ENCODE data around the gene ITGA4. TPM values are rescaled to one million over a fixed set of nuclear protein-coding genes. Genes with fewer than 3 reads are reported as not detected.
A peak's percentile ranks its signal among the peaks of the same experiment; 100 is the strongest.

The ITGA4 gene
- total and polyA plus RNA-seq, 2 donors (not counting 1 experiment from before 2014, with no cell fraction given) = 44.6 to 57.5 TPM

GRCh38 chr2:181517685-181518301 lies 60.6 kb downstream of the ITGA4 start:
- Histone ChIP-seq H3K27ac (ENCODE audit: insufficient read depth, low read length) (no peak overlapping the region), H3K79me2 (ENCODE audit: control insufficient read depth, insufficient read depth, low read length) (no peaks in the 10 kb centered on the region), H2AFZ (ENCODE audit: low read length) (no peak overlapping the region), H3K4me2 (ENCODE audit: extremely low read depth, insufficient read depth, low read length) (no peak overlapping the region), H3K27me3 (ENCODE audit: control insufficient read depth, insufficient read depth, low read length) (no peaks in the 10 kb centered on the region), H3K4me1 (ENCODE audit: control insufficient read depth, extremely low read depth, insufficient read depth, low read length) (no peaks in the 10 kb centered on the region), H3K9ac (ENCODE audit: insufficient read depth, low read length) (no peak overlapping the region), H3K4me3 (replicated peaks in 1 of 4; ENCODE audit: control extremely low read depth in 1 of 4, insufficient read depth in 1 of 4, low read depth in 3 of 4, low read length in 4 of 4) (no peak overlapping the region), H4K20me1 (ENCODE audit: control insufficient read depth, extremely low read depth, insufficient read depth, low read length) (no peaks in the 10 kb centered on the region), H3K9me3 (ENCODE audit: control insufficient read depth, insufficient read depth, low read depth, low read length) (no peaks in the 10 kb centered on the region), H3K36me3 (ENCODE audit: control insufficient read depth, insufficient read depth, low read length) (peaks cover 2% of the 10 kb centered on the region)
- no peak for TF ChIP-seq EZH2 (IDR thresholded peaks at IDR 0.05; ENCODE audit: low read length, missing control alignments)
- DNase-seq (ENCODE audit: low read depth in 2 of 2) = peak in 1 of 2 donors; percentile 17

- Histone ChIP-seq H3K4me1 (ENCODE audit: control insufficient read depth, extremely low read depth, insufficient read depth, low read length) (no peaks in the 10 kb centered on the region), H3K9me3 (ENCODE audit: control insufficient read depth, insufficient read depth, low read depth, low read length) (no peaks in the 10 kb centered on the region), H2AFZ (ENCODE audit: low read length) (no peak overlapping the region), H4K20me1 (ENCODE audit: control insufficient read depth, extremely low read depth, insufficient read depth, low read length) (no peaks in the 10 kb centered on the region), H3K9ac (ENCODE audit: insufficient read depth, low read length) (no peak overlapping the region), H3K36me3 (ENCODE audit: control insufficient read depth, insufficient read depth, low read length) (peaks cover 2% of the 10 kb centered on the region), H3K27me3 (ENCODE audit: control insufficient read depth, insufficient read depth, low read length) (no peaks in the 10 kb centered on the region), H3K79me2 (ENCODE audit: control insufficient read depth, insufficient read depth, low read length) (no peaks in the 10 kb centered on the region), H3K27ac (ENCODE audit: insufficient read depth, low read length) (no peak overlapping the region), H3K4me3 (replicated peaks in 1 of 4; ENCODE audit: control extremely low read depth in 1 of 4, insufficient read depth in 1 of 4, low read depth in 3 of 4, low read length in 4 of 4) (no peak overlapping the region), H3K4me2 (ENCODE audit: extremely low read depth, insufficient read depth, low read length) (no peak overlapping the region)
- TF ChIP-seq CTCF (conservative IDR thresholded peaks at IDR 0.05 in 1 of 2, IDR thresholded peaks at IDR 0.05 in 1 of 2; ENCODE audit: low read depth in 1 of 2, low read length in 2 of 2) (no peak), EZH2 (IDR thresholded peaks at IDR 0.05; ENCODE audit: low read length, missing control alignments) (no peak)
- DNase-seq (ENCODE audit: low read depth in 2 of 2) = no peak
Measured at GRCh38 chr2:181520253-181520652, 63.1 kb downstream of the ITGA4 start.

GRCh38 chr2:181523756-181524155 lies 66.6 kb downstream of the ITGA4 start:
- no peak overlapping the region for H3K4me3 ChIP-seq (replicated peaks in 1 of 4; ENCODE audit: control extremely low read depth in 1 of 4, insufficient read depth in 1 of 4, low read depth in 3 of 4, low read length in 4 of 4)
- no peak overlapping the region for H3K27ac ChIP-seq (ENCODE audit: insufficient read depth, low read length)
- no peaks in the 10 kb centered on the region for H3K27me3 ChIP-seq (ENCODE audit: control insufficient read depth, insufficient read depth, low read length)
- no peak for DNase-seq (ENCODE audit: low read depth in 2 of 2)
- H3K4me1 ChIP-seq (ENCODE audit: control insufficient read depth, extremely low read depth, insufficient read depth, low read length) = no peaks in the 10 kb centered on the region
- peaks cover 2% of the 10 kb centered on the region for H3K36me3 ChIP-seq (ENCODE audit: control insufficient read depth, insufficient read depth, low read length)
- H3K9me3 ChIP-seq (ENCODE audit: control insufficient read depth, insufficient read depth, low read depth, low read length) = no peaks in the 10 kb centered on the region
- H2AFZ ChIP-seq (ENCODE audit: low read length) = no peak overlapping the region
- no peaks in the 10 kb centered on the region for H3K79me2 ChIP-seq (ENCODE audit: control insufficient read depth, insufficient read depth, low read length)
- H3K9ac ChIP-seq (ENCODE audit: insufficient read depth, low read length) = no peak overlapping the region
- TF ChIP-seq EZH2 (IDR thresholded peaks at IDR 0.05; ENCODE audit: low read length, missing control alignments) (no peak), CTCF (conservative IDR thresholded peaks at IDR 0.05 in 1 of 2, IDR thresholded peaks at IDR 0.05 in 1 of 2; ENCODE audit: low read depth in 1 of 2, low read length in 2 of 2) (no peak)
- no peaks in the 10 kb centered on the region for H4K20me1 ChIP-seq (ENCODE audit: control insufficient read depth, extremely low read depth, insufficient read depth, low read length)
- H3K4me2 ChIP-seq (ENCODE audit: extremely low read depth, insufficient read depth, low read length) = no peak overlapping the region

Measured in fibroblast of lung (primary cell).